Uterus (tissue), 4 donors: ENCODE data around the gene STPG2. TPM values are rescaled to one million over a fixed set of nuclear protein-coding genes. Genes with fewer than 3 reads are reported as not detected.
A peak's percentile ranks its signal among the peaks of the same experiment; 100 is the strongest.

Experiments used
- DNase-seq, 2 donors: peaks; one replicate each; pipeline ENCODE4 v3.0.0-alpha.2; 2019 to 2020
- H3K27ac ChIP-seq, 2 donors: fragments of 200-600 bp; sonication (generic); 1 replicate in 1 of 2; 2 replicates in 1 of 2; pipeline ENCODE4 v1.5.1; 2016 to 2018
- H3K27me3 ChIP-seq, 2 donors: fragments of 200-600 bp; sonication (generic); one replicate each; pipeline ENCODE4 v1.5.1; 2018 to 2019; ENCODE audit warnings: control low read depth in 1 of 2
- H3K36me3 ChIP-seq, 2 donors: fragments of 200-600 bp; sonication (generic); one replicate each; pipeline ENCODE4 v1.5.1; 2019; ENCODE audit warnings: control low read depth in 1 of 2
- H3K4me1 ChIP-seq, 2 donors: fragments of 200-600 bp; sonication (generic); one replicate each; pipeline ENCODE4 v1.5.1; 2018 to 2019; ENCODE audit warnings: control low read depth in 1 of 2
- H3K4me3 ChIP-seq, 2 donors: fragments of 200-600 bp; sonication (generic); 1 replicate in 1 of 2; 2 replicates in 1 of 2; pipeline ENCODE4 v1.5.1; 2018 to 2019; ENCODE audit warnings: mild to moderate bottlenecking in 1 of 2
- H3K9me3 ChIP-seq, 2 donors: fragments of 200-600 bp; sonication (generic); one replicate each; pipeline ENCODE4 v1.5.1; 2019; ENCODE audit warnings: control low read depth in 1 of 2
- CTCF ChIP-seq, 4 experiments: fragments of 200-600 bp in 2 of 4; fragments of 450-650 bp in 2 of 4; sonication (generic) in 2 of 4; IDR thresholded peaks; one replicate each; pipeline ENCODE4 v1.5.1; 2016 to 2019; ENCODE audit warnings: antibody characterized with exemption in 4 of 4, mild to moderate bottlenecking in 2 of 4, moderate library complexity in 1 of 4
- POLR2A ChIP-seq, 2 donors: fragments of 450-650 bp; IDR thresholded peaks; one replicate each; pipeline ENCODE4 v1.6.1; 2016; ENCODE audit warnings: antibody characterized with exemption in 2 of 2, mild to moderate bottlenecking in 1 of 2, moderate library complexity in 1 of 2
- intact Hi-C: fragments of 100-400 bp; cut with DNase I; formaldehyde crosslinking; loops from one replicate; pipeline ENCODE4 v1.15.1; 2023; ENCODE audit warnings: low total_unique reads
- total RNA-seq, 4 donors: library from RNA; depleted of rRNA in 3 of 4; stranded (reverse); fragments of >200 nt in 3 of 4; gene quantifications; one replicate each; pipeline versions ENCODE4 v1.1.0 to v1.2.4, GENCODE V29; 2014 to 2023
- donor health status: DM: yes; HTN: yes; CAD: no.

STPG2 gene
- total RNA-seq, 4 donors from 2014 or later: 0.26 to 1.0 (median 0.61) TPM; not detected in 1

- Histone ChIP-seq H3K4me1 (no peaks in the 10 kb centered on the region), H3K9me3 (no peaks in the 10 kb centered on the region), H3K4me3 (no peak overlapping the region), H3K27ac (no peak overlapping the region), H3K36me3 (no peaks in the 10 kb centered on the region), H3K27me3 (no peaks in the 10 kb centered on the region)
- intact Hi-C loops: no loop called here
- no peak for DNase-seq
- TF ChIP-seq CTCF (IDR thresholded peaks at IDR 0.05): no peak
- TF ChIP-seq POLR2A (IDR thresholded peaks at IDR 0.05): no peak
These were observed 148.4 kb downstream of the STPG2 start for GRCh38 chr4:97994765-97995465.

- H3K36me3 ChIP-seq: no peaks in the 10 kb centered on the region
- intact Hi-C loops: no loop called here
- no peaks in the 10 kb centered on the region for H3K9me3 ChIP-seq
- TF ChIP-seq POLR2A (IDR thresholded peaks at IDR 0.05): no peak
- no peak for TF ChIP-seq CTCF (IDR thresholded peaks at IDR 0.05)
- no peaks in the 10 kb centered on the region for H3K27me3 ChIP-seq
- H3K4me3 ChIP-seq: no peak overlapping the region
- H3K27ac ChIP-seq: no peak overlapping the region
- DNase-seq: no peak
- H3K4me1 ChIP-seq: no peaks in the 10 kb centered on the region
These were observed 152.9 kb downstream of the STPG2 start for GRCh38 chr4:97990409-97990808.

- no peak for TF ChIP-seq POLR2A (IDR thresholded peaks at IDR 0.05)
- TF ChIP-seq CTCF (IDR thresholded peaks at IDR 0.05): peak in 2 of 4 experiments; percentile 10 to 19
- Histone ChIP-seq H3K36me3 (no peaks in the 10 kb centered on the region), H3K27ac (no peak overlapping the region), H3K9me3 (no peaks in the 10 kb centered on the region), H3K4me3 (no peak overlapping the region), H3K27me3 (no peaks in the 10 kb centered on the region), H3K4me1 (no peaks in the 10 kb centered on the region)
- intact Hi-C loops: no loop called here
- DNase-seq: no peak
These were observed 156.1 kb downstream of the STPG2 start for GRCh38 chr4:97987019-97987648.

GRCh38 chr4:97984545-97985131 is 158.6 kb downstream of the STPG2 start:
- no peak overlapping the region for H3K27ac ChIP-seq
- intact Hi-C loops: no loop called here
- no peaks in the 10 kb centered on the region for H3K27me3 ChIP-seq
- H3K9me3 ChIP-seq: no peaks in the 10 kb centered on the region
- H3K4me3 ChIP-seq: no peak overlapping the region
- no peak for TF ChIP-seq CTCF (IDR thresholded peaks at IDR 0.05)
- H3K36me3 ChIP-seq: no peaks in the 10 kb centered on the region
- no peaks in the 10 kb centered on the region for H3K4me1 ChIP-seq
- DNase-seq: no peak

- no peak for DNase-seq
- no peaks in the 10 kb centered on the region for H3K9me3 ChIP-seq
- TF ChIP-seq POLR2A (IDR thresholded peaks at IDR 0.05): no peak
- TF ChIP-seq CTCF (IDR thresholded peaks at IDR 0.05): no peak
- intact Hi-C loops: no loop called here
- H3K4me1 ChIP-seq: no peaks in the 10 kb centered on the region
- H3K36me3 ChIP-seq: no peaks in the 10 kb centered on the region
- H3K4me3 ChIP-seq: no peak overlapping the region
- no peak overlapping the region for H3K27ac ChIP-seq
- H3K27me3 ChIP-seq: no peaks in the 10 kb centered on the region
These were observed 164.3 kb downstream of the STPG2 start for GRCh38 chr4:97978791-97979488.
